Measurements from ENCODE around the gene KRT10. TPM values are rescaled to one million over a fixed set of nuclear protein-coding genes. Genes with fewer than 3 reads are reported as not detected.

KRT10 gene
- total RNA-seq, 1 experiment from 2014 or later = 8.1 TPM

DNA sequence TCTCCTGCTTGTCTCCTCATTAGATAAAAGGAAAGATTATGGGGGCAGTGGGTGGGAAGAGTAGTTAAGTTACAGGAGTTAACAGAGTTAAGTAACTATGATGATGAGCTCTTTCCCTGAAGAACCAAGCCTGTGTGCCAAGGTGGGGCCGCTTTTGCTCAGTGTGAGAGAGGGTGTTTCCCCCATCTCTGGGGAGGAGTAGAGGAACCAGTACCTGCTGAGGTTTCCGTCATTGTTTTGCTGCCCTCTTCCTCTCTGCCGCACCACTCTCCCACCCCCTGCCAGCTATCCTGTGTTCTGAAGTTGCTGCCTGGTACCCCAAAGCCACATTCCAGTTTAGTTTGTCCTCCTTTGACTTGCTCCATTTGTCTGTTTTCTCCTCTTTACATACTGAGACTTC lies 20.8 kb upstream of the KRT10 start:
- in situ Hi-C loops (cut with HindIII; ENCODE audit: low pct_unique_long_range_greater_than_20kb, low sequenced_read_pairs) = no loop called here

DNA sequence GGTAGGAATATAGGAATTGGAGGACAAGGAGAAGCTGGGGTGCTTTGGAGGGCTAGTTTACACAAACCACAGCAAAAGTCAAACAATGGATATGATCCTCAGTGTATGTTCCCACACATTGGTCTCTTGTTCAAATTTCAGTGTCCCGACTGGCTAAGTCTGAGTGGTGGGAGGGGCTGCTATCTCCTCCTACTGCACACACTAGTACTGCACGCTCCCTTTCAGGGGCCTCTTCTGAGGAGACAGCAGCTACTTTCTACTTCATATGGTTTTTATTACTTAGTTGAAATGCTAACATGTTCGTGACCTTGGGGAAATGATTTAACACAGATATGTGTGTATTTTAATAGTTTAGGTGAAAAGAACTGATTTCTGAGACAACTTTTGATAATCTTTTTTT lies 18.8 kb upstream of the KRT10 start:
- in situ Hi-C loops (cut with HindIII; ENCODE audit: low pct_unique_long_range_greater_than_20kb, low sequenced_read_pairs) = no loop called here

More for the DNA sequence above, 20.8 kb upstream of the KRT10 start:
- no peak for DNase-seq (ENCODE audit: low read depth, low spot score)

DNA sequence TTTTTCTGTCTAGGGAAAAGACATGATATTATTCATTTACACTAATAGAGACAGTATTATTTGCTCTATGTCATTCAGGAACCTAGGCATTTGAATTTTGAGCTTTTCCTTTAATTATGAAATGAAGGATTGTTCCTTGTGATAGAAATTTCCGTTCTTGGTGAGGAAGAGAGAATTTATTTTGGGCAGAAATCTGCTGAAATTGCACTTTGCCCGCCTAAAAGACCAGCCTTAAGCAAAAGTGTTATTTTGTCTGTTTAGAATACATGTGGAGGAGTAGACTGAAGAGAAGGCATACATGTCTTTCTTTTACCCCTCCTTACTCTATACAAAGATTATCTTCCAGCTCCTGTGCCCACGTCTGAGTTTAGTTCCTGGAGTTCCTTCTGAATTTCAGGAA lies 16.8 kb upstream of the KRT10 start:
- DNase-seq (ENCODE audit: low read depth, low spot score) = no peak
- in situ Hi-C loops (cut with HindIII; ENCODE audit: low pct_unique_long_range_greater_than_20kb, low sequenced_read_pairs) = no loop called here

More for the DNA sequence above, 18.8 kb upstream of the KRT10 start:
- no peak for DNase-seq (ENCODE audit: low read depth, low spot score)

DNA sequence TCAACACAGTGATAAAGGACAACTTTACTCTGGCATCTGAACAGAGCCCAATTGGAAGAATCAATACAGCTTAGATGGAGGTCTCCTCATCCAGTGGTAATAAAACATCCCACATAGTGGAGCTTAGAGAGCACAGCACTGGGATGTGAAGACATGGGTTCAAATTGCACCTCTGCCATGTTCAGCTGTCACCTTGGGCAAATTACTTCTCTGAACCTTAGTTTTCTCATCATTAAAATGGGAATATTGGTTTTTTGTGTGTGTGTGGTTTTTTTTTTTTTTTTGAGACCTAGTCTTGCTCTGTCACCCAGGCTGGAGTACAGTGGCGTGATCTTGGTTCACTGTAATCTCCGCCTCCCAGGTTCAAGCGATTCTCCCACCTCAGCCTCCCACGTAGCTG lies 13.6 kb upstream of the KRT10 start:
- no peak for DNase-seq (ENCODE audit: low read depth, low spot score)
- in situ Hi-C loops (cut with HindIII; ENCODE audit: low pct_unique_long_range_greater_than_20kb, low sequenced_read_pairs) = no loop called here

DNA sequence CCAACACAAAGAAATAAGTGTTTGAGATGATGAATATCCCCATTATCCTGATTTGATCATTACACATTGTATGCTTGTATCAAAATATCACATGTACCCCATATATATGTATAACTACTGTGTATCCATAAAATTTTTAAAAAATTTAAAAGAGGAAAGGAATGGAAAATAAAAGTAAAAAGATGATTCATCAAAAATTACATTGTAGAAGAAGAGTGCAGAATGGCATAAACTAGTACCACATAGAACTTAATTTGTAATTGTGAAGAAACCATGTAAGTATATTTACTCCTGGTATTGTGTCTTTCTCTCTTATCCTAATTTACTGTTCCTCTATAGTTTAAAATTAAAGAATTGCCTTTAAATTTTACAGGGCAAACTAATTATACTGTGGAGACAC lies 11.5 kb upstream of the KRT10 start:
- in situ Hi-C loops (cut with HindIII; ENCODE audit: low pct_unique_long_range_greater_than_20kb, low sequenced_read_pairs) = no loop called here
- no peak for DNase-seq (ENCODE audit: low read depth, low spot score)

DNA sequence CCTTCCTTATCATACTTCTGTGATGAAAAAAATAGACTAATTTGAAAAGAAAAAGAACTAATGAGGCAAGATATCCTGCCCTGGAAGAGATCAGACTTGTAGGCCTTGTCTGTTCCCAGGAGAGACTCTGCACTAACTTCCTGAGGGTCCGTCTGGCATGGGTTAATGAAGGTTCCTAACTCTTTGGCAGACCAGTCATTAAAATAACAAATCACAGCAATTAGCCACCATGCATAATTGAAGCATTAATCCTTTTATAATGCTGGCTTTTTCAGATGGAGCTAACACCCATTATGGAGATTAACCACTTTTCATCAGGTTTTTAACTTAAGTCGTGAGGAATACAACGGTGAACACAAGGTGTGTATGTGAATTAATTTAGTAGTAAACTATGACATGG lies 10.4 kb upstream of the KRT10 start:
- no peak for DNase-seq (ENCODE audit: low read depth, low spot score)
- in situ Hi-C loops (cut with HindIII; ENCODE audit: low pct_unique_long_range_greater_than_20kb, low sequenced_read_pairs) = no loop called here

DNA sequence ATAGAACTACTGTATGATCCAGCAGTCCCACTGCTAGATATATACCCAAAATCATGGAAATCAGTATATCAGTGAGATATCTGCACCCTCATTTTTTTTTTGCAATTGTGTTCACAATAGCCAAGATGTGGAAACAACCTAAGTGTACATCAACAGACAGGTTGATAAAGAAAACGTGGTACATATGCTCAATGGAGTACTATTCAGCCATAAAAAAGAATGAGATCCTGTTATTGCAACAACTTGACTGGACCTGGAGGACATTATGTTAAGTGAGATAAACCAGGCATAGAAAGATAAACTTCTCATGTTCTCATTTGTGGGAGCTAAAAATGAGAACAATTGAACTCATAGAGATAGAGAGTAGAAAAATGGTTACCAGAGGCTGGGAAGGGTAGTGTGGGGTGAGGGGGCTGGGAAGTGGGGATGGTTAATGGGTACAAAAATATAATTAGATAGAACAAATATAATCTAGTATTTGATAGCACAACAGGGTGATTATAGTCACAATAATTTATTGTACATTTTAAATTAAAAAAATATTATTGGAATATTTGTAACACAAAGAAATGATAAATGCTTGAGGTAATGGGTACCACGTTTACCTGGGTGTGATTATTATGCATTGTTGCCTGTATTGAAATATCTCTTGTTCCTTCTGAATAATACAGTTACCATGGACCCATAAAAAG lies 7.8 kb upstream of the KRT10 start:
- in situ Hi-C loops (cut with HindIII; ENCODE audit: low pct_unique_long_range_greater_than_20kb, low sequenced_read_pairs) = no loop called here
- no peak for DNase-seq (ENCODE audit: low read depth, low spot score)

DNA sequence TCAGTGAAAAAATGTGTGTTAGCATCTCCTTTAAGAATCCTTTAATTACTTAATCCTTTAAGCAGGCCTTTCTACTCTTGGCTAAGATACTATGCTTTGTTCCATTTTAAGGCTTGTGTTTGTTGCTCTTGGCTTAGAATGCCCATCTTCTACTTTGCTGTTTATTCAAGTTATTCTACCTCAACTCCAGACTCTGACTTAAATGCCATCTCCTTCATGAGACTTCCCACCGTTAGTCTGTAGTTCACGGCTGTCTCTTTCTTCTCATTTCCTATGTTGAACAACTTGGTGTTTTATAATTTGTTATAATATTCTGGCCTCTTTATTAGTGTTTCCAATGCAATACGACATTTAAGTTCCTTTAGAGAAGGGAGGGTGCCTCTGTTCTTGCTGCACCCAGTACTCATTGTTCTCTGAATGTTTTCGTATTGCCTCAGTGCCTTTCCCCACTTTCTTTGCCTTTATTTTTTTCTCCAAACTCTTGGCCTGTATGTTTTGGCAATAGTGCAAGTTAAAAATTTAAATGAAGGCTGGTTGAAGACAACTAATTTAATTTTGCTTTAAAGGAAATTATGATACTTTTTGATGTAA lies 6.1 kb upstream of the KRT10 start:
- in situ Hi-C loops (cut with HindIII; ENCODE audit: low pct_unique_long_range_greater_than_20kb, low sequenced_read_pairs) = no loop called here
- no peak for DNase-seq (ENCODE audit: low read depth, low spot score)

DNA sequence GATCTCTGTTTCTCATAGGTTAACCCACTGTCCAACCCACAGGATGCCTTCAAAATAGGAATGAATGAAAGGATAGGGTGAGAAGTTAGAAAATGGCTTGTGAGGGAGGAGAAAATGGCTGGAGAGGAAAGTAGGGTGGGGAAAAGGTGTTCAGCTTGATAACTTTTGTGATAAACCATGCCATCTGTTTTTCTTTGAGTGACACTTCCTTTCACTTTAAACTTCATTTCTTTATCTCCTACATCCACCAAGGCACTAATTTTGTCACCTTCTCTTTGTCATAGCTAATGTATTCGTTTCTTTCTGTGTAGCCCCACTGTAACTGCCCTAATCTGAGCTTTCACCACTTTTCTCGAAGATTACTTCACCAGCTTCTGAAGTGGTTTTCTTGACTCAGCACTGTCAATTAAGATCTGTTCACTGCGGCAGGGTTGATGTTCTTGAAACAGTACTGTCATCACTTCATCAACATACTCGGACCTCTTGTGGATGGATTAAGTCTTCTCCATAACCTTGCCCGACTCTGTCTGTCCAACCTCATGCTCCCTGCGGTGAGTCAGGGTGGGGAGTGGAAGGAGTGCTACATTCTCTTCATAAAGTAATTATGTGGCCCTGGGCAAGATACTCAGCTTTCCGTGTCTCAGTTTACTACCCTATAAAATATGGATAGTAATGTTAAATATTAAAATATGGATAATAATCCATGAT lies 5.5 kb upstream of the KRT10 start:
- no peak for DNase-seq (ENCODE audit: low read depth, low spot score)
- in situ Hi-C loops (cut with HindIII; ENCODE audit: low pct_unique_long_range_greater_than_20kb, low sequenced_read_pairs) = no loop called here

DNA sequence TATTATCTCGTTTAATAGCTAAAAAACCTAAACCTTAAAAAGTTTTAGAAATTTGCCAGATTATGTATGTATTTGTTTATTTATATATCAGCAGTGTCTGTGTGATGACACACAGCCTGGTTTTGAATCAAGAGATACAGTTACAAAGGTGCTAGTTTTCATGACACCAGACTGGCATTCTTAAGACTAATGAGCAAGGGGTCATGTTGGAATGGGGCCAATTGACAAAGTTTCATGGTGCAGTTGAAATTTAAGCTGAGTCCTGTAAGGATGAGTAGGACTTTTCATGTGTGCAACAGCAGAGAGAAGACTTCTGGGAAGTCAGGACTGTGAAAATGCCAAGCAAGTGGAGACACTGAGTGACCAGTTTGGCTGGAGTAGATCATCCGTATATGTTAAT lies 3.2 kb upstream of the KRT10 start:
- no peak for DNase-seq (ENCODE audit: low read depth, low spot score)
- in situ Hi-C loops (cut with HindIII; ENCODE audit: low pct_unique_long_range_greater_than_20kb, low sequenced_read_pairs) = no loop called here

DNA sequence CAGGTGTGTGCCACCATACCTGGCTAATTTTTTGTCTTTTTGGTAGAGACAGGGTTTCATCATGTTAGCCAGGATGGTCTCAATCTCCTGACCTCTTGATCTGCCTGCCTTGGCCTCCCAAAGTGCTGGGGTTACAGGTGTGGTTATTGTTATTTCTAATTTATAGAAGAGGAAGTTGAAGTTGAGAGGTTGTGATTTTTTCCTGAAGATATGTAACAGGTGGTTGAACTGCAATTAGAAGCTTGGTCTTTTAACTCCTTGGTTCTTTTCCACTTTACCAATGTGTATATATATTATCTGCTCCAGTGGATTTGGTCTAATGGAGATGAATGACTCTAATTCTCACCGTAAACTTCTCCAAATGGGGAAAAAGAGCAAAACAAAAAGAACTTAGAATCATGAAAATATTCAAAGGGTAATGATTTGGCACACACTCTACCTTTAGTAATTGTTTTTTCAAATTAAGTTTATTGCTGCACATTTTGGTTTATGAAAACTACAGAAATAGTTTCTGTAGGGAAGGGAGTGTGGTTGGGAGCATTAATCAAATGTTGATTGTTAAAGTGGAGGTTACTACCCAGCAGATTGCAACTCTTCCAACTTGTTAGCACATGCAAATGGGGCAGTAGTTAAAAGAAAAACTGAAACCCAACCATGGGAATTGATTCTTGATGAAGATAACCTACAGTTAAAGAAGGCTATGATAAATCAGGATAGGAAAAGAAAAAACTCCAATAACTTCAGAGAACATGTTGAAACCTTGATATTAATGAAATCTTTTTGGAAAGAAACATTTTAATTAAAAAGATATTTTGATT lies 1.8 kb upstream of the KRT10 start:
- no peak for DNase-seq (ENCODE audit: low read depth, low spot score)
- in situ Hi-C loops (cut with HindIII; ENCODE audit: low pct_unique_long_range_greater_than_20kb, low sequenced_read_pairs) = no loop called here

DNA sequence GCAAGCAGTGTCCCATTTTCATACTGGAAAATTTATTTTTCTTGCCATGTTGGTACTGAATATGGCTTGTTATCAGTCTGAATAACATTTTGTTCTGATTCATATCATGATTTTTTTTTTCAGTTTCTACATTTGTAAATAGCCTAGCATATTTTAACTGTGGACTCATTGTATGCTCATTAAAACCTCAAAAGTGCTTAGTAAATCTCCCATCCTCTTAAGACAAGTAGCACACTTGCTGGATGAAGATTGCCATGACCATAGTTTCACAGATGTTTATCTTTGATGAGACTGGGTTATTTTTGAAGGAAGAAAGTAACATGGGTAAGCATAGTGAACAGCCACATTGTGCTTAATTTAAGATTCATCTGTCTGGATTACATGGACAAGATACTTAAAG lies 878 bp downstream of the KRT10 start:
- in situ Hi-C loops (cut with HindIII; ENCODE audit: low pct_unique_long_range_greater_than_20kb, low sequenced_read_pairs) = no loop called here

DNA sequence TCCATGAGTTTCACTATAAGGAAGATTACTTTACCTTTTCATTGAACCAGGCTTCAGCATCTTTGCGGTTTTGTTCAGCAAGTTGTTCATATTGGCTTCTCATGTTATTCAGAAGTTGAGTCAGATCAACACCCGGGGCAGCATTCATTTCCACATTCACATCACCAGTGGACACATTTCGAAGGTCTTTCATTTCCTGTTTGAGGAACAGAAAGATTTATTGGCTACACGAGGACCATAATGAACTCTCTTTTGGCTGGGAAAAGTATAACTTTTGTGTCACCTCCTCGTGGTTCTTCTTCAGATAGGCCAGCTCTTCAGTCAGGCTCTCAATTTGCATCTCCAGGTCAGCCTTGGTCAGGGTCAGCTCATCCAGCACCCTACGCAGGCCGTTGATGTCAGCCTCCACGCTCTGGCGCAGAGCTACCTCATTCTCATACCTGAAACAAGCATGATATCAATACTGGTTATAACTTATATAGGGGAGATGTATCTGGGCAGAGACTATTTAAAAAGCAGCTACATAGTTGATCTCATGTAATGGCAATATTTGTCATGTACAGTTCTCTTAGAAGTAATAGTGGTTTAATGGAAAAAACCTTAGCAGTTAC lies 2.1 kb downstream of the KRT10 start:
- in situ Hi-C loops (cut with HindIII; ENCODE audit: low pct_unique_long_range_greater_than_20kb, low sequenced_read_pairs) = no loop called here

More for the DNA sequence above, 878 bp downstream of the KRT10 start:
- no peak for DNase-seq (ENCODE audit: low read depth, low spot score)

DNA sequence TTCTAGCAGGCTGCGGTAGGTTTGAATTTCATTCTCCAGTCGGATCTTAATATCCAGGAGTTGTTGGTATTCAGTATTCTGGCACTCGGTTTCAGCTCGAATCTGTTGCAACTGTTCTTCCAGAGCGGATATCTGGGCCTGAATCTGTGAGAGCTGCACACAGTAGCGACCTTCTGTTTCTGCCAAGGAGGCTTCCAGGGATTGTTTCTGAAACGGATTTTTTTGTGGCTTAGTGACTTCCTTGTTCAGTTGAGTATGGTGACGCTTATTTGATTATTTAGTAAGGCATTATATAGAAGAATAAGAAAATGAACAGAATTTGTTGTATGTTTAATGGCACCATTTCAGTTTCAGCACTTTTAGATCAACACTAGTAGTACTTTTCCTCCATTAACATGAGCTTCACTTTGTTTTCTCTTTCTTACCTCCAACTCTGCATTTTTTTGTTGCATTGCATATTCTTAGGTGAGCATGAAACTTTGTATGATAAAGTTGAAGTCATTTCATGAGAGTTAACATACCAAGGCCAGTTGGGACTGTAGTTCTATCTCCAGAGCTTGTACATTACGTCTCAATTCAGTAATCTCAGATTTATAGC lies 2.8 kb downstream of the KRT10 start:
- DNase-seq (ENCODE audit: low read depth, low spot score) = no peak
- in situ Hi-C loops (cut with HindIII; ENCODE audit: low pct_unique_long_range_greater_than_20kb, low sequenced_read_pairs) = no loop called here

More for the DNA sequence above, 2.1 kb downstream of the KRT10 start:
- DNase-seq (ENCODE audit: low read depth, low spot score) = no peak

DNA sequence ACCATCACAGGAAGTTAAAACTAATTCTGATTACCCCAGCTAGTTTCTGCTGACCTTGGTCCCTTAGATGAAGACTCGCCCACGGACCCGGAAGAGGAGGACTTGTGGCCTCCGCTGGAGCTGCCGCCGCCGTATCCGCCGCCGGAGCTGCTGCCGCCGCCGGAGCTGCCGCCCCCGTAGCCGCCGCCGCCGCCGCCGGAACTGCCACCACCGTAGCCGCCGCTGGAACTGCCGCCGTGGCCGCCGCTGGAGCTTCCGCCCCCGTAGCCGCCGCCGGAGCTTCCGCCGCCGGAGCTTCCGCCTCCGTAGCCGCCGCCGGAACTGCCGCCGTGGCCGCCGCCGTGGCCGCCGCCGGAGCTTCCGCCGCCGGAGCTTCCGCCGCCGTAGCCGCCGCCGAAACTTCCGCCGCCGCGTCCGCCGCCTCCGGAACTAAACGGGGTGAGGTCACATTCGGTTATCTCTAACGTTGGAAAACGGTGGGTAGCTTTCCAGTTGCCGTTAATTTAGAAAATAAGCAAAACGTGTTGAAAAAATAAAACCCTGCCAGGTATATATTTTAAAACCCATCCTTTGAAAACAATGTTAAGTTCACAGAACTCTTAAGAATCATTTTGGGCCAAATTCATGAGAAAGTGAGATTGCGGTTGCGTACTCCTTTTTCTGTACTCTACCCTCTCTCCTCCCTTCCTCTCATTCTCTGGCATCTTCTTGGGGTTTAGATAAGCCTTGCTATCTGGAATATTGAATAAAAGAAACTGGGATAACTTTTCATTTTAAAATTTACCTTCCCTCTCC lies 3.5 kb downstream of the KRT10 start:
- peak; percentile 81 for DNase-seq (ENCODE audit: low read depth, low spot score)
- in situ Hi-C loops (cut with HindIII; ENCODE audit: low pct_unique_long_range_greater_than_20kb, low sequenced_read_pairs) = no loop called here

DNA sequence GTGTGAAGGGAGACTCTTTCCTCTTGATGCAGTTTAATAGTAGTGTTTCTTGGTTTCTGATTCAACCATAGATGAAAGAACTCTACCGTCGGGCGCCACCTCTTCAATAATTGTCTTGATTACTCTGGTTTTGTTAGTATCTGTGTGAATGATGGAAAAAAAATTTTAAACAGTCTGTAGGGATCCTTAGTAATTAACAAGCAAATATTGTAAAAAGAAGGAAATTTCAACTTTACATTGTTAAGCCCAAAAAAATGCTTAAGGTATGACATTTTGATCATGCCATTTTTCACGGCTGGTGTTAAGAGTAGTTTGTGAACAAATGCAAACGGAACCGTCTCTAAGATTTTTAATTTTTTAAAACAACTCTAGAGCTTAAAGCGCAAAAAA lies 4.1 kb downstream of the KRT10 start:
- no peak for DNase-seq (ENCODE audit: low read depth, low spot score)
- in situ Hi-C loops (cut with HindIII; ENCODE audit: low pct_unique_long_range_greater_than_20kb, low sequenced_read_pairs) = no loop called here

Measured in SK-MEL-5 (cell line).